Small intestine (tissue), 7 donors: ENCODE data around the gene MBOAT7. TPM values are rescaled to one million over a fixed set of nuclear protein-coding genes. Genes with fewer than 3 reads are reported as not detected.
"Not testable (repeated sequence)": the region's sequence is repeated elsewhere in the genome, so short reads cannot be mapped to it uniquely, and the experiment has no call there.

Experiments
- DNase-seq, 2 donors: peaks; one replicate each; pipeline versions ENCODE4 v3.0.0 to v3.0.0-alpha.2; 2013
- FAIRE-seq: peaks from 2 replicates; lab custom pipeline; 2012; peaks lifted over from hg19 to GRCh38; lab: Jason Lieb, UNC
- H3K27ac ChIP-seq, 3 donors: one replicate each; pipeline ENCODE4 v1.5.1; 2013; ENCODE audit warnings: low read length in 2 of 3, mild to moderate bottlenecking in 2 of 3, control low read depth in 1 of 3, inconsistent platforms in 1 of 3, low read depth in 1 of 3, moderate library complexity in 1 of 3
- H3K27me3 ChIP-seq, 3 donors: one replicate each; pipeline ENCODE4 v1.6.1; 2013; ENCODE audit warnings: low read length in 3 of 3, inconsistent platforms in 1 of 3; ENCODE audit not compliant: control insufficient read depth in 3 of 3, insufficient read depth in 3 of 3
- H3K36me3 ChIP-seq, 3 donors: one replicate each; pipeline ENCODE4 v1.6.1; 2013; ENCODE audit warnings: low read length in 3 of 3, inconsistent platforms in 1 of 3, low read depth in 1 of 3, mild to moderate bottlenecking in 1 of 3, moderate library complexity in 1 of 3; ENCODE audit not compliant: control insufficient read depth in 3 of 3, insufficient read depth in 2 of 3
- H3K4me1 ChIP-seq, 3 donors: one replicate each; pipeline ENCODE4 v1.6.1; 2013; ENCODE audit warnings: low read length in 2 of 3, inconsistent platforms in 1 of 3, low read depth in 1 of 3, mild to moderate bottlenecking in 1 of 3, moderate library complexity in 1 of 3; ENCODE audit not compliant: control insufficient read depth in 3 of 3, insufficient read depth in 2 of 3
- H3K4me3 ChIP-seq, 3 donors: one replicate each; pipeline ENCODE4 v1.5.1; 2013; ENCODE audit warnings: low read length in 3 of 3, control low read depth in 1 of 3, inconsistent platforms in 1 of 3, low read depth in 1 of 3, mild to moderate bottlenecking in 1 of 3, moderate library complexity in 1 of 3
- H3K9me3 ChIP-seq, 2 donors: one replicate each; pipeline ENCODE4 v1.6.1; 2013; ENCODE audit warnings: low read depth in 1 of 2, low read length in 1 of 2; ENCODE audit not compliant: control insufficient read depth in 2 of 2, insufficient read depth in 1 of 2
- WGBS, 3 donors: extraction: QIAGEN DNeasy Blood & Tissue Kit; methylation state at CpG; one replicate each; pipeline ENCODE4 v1.1.7; 2013; 5-methylcytosine and 5-hydroxymethylcytosine counted together
- polyA plus RNA-seq, 4 donors: library from polyadenylated mRNA; stranded (reverse) in 3 of 4; unstranded in 1 of 4; fragments of 200-250 nt in 3 of 4; fragments of 120-200 nt in 1 of 4; gene quantifications; one replicate each; pipeline versions ENCODE4 v1.2.1 to v1.2.3, GENCODE V29; 2013
- donor health status: healthy with polysubstance abuse.
- donor health status: control.
- donor health status: control.
- donor health status: Bipolar disorder and iron deficiency.
- donor health status: healthy.

Gene MBOAT7
- polyA plus RNA-seq, 4 donors = 47.8 to 118 (median 54.7) TPM

DNA sequence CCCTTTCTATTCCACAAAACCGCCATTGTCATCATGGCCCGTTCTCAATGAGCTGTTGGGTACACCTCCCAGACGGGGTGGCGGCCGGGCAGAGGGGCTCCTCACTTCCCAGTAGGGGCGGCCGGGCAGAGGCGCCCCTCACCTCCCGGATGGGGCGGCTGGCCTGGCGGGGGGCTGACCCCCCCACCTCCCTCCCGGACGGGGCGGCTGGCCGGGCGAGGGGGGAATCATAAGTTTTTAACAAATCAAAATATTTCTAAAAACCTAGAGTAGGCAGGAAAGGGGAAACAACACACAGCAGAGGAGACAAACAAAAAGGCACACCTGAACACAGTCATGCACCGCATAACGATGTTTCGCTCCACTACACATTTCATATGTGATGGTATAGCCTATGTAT is 25.4 kb upstream of the MBOAT7 start:
- H3K36me3 ChIP-seq, H3K4me3 ChIP-seq, DNase-seq, H3K27ac ChIP-seq, H3K27me3 ChIP-seq, H3K9me3 ChIP-seq, FAIRE-seq: not testable (repeated sequence)
- WGBS, 3 donors = 95 to 99% (median 96%) methylated on average over 11 to 16 of the region's 19 CpGs
- H3K4me1 ChIP-seq = peaks cover 3 to 16% (median 6%) of the 10 kb centered on the region in 3 donors

DNA sequence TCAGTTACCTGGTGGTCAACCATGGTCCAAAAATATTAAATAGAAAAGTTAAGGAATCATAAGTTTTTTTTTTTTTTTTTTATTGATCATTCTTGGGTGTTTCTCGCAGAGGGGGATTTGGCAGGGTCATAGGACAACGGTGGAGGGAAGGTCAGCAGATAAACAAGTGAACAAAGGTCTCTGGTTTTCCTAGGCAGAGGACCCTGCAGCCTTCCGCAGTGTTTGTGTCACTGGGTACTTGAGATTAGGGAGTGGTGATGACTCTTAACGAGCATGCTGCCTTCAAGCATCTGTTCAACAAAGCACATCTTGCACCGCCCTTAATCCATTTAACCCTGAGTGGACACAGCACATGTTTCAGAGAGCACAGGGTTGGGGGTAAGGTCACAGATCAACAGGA is 24.8 kb upstream of the MBOAT7 start:
- not testable (repeated sequence) for FAIRE-seq, H3K9me3 ChIP-seq, H3K27me3 ChIP-seq, H3K27ac ChIP-seq, DNase-seq, H3K4me3 ChIP-seq, H3K36me3 ChIP-seq
- H3K4me1 ChIP-seq = peaks cover 5 to 21% (median 9%) of the 10 kb centered on the region in 3 donors
- 48 to 60% (median 50%) methylated on average over 3 to 5 of the region's 5 CpGs for WGBS, 3 donors

DNA sequence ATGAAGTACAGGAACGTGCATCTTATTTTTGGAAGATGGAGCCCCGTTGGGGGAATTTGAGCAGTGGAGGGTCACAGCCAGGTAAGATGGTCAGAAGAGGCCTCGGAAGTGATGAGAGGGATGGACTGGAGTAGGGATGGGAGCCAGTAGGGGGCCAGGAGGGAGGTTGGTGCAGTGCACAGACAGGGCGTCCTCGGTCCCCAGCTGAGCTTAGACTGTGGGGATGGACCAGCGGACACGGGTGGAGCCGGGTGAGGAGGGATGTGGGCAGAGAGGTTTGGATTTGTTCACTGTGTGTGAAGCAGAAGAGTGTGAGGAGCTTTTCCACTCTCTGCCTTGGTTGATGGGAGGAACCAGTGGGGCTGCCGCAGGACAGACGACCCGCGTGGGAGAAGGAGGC is 21.9 kb upstream of the MBOAT7 start:
- Histone ChIP-seq H3K4me3 (no peak overlapping the region), H3K27me3 (no peaks in the 10 kb centered on the region), H3K4me1 (peaks cover 10 to 44% (median 11%) of the 10 kb centered on the region in 3 donors), H3K36me3 (peaks cover 7 to 31% (median 8%) of the 10 kb centered on the region in 3 donors), H3K27ac (peak overlapping the region; percentile 2 to 99 (median 82)), H3K9me3 (no peaks in the 10 kb centered on the region)
- 74 to 79% (median 77%) methylated on average over 12 of the region's 12 CpGs for WGBS, 3 donors
- FAIRE-seq = no peak
- DNase-seq = no peak

DNA sequence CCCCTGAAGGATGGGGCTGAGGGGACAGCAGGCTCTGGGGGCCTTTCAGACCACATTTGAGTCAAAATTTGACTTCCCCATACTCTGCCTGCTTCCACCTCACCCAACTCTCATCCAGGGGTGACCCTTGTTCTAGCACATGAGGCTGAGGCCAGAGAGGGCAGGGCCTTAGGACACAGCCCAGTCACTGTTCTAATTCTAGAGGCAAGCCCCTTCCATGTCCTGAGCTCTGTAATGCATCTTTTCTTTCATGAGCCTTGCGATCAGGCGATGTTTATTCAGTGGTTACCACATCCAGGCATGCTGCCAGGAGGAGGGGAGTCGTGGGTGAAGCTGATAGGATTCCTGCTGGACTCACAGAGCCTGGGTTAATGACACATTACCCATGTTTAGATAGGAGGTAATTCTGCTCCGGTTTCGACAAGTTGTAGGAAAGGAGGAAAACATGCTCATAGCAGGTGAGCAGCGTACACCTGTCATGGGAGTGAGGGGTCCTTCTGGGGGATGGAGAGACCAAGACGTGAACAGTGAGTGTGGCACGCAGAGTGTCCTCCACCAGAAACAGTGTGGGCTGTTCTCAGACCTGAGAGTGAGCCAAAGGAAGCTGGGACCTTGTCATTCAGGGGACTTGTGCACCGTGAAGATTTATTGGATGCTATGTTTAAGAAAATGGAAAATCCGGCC is 20.6 kb upstream of the MBOAT7 start:
- Histone ChIP-seq H3K9me3 (no peaks in the 10 kb centered on the region), H3K4me1 (peaks cover 10 to 44% (median 11%) of the 10 kb centered on the region in 3 donors), H3K27ac (peak overlapping the region; percentile 42 to 99 (median 92)), H3K27me3 (no peaks in the 10 kb centered on the region), H3K36me3 (peaks cover 9 to 42% (median 9%) of the 10 kb centered on the region in 3 donors), H3K4me3 (no peak overlapping the region)
- DNase-seq (peak; percentile 96 to 97), FAIRE-seq (no peak)
- 7 to 24% (median 9%) methylated on average over 10 of the region's 10 CpGs for WGBS, 3 donors

DNA sequence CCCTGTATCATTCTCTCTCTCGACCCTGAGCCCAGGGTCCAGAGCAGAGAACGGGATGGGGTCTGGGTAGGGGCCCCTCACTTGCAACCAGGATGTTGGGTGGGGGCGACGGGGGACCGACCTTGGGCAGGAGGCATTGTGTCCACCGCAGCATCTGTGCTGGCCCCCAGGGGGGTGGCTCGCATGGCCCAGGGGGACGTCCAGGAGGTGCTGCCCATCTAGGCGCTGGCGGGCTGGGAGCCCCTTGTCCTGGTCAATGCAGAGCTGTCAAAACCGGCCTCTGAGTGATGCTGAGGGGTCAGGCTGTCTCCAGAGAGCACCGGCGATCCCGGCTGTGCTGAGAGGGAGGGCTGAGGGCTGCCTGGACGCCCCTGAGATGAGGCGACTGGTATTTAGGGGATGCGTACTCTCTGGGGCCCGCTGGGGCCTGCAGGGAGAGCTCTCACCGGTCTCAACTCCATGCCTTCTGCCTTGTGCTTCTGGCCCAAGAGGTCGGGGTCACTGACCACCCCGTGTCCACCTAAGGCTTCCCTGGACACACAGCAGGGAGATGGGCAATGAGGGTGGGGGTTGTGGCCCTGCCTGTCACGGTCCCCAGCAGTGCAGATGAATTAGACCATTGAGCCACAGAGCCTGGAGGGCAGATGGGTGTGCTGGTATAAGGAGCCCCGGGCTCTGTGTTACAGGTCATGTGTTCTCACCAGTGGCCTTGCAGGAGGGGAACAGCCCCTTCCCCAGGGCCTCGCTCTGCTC is 19.9 kb upstream of the MBOAT7 start:
- H3K4me3 ChIP-seq = no peak overlapping the region
- H3K36me3 ChIP-seq = peaks cover 9 to 46% (median 12%) of the 10 kb centered on the region in 3 donors
- H3K27me3 ChIP-seq = no peaks in the 10 kb centered on the region
- peak; percentile 17 to 24 for DNase-seq
- peak overlapping the region; percentile 38 to 99 (median 92) for H3K27ac ChIP-seq
- WGBS, 3 donors = 42 to 54% (median 48%) methylated on average over 22 to 24 of the region's 24 CpGs
- no peak for FAIRE-seq
- no peaks in the 10 kb centered on the region for H3K9me3 ChIP-seq
- peaks cover 10 to 50% (median 12%) of the 10 kb centered on the region in 3 donors for H3K4me1 ChIP-seq

DNA sequence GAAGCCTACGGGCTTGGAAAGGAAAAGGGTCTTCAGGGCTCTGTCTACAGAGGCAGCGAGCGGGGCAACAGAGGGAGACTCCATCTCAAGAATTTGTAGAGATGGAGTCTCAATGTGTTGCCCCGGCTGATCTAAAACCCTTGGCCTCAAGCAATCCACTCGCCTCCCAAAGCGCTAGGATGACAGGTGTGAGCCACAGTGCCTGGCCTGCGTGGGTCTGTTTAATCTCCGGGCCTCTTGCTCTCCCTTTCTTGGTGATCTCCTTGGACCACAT is 19.3 kb upstream of the MBOAT7 start:
- 55 to 64% (median 61%) methylated on average over 8 of the region's 8 CpGs for WGBS, 3 donors
- no peak for FAIRE-seq
- Histone ChIP-seq H3K27me3 (no peaks in the 10 kb centered on the region), H3K4me1 (peaks cover 10 to 54% (median 14%) of the 10 kb centered on the region in 3 donors), H3K4me3 (no peak overlapping the region), H3K27ac (peak overlapping the region; percentile 38 to 99 (median 92)), H3K9me3 (no peaks in the 10 kb centered on the region), H3K36me3 (peaks cover 11 to 51% (median 12%) of the 10 kb centered on the region in 3 donors)
- DNase-seq = peak in 1 of 2 donors; percentile 25

DNA sequence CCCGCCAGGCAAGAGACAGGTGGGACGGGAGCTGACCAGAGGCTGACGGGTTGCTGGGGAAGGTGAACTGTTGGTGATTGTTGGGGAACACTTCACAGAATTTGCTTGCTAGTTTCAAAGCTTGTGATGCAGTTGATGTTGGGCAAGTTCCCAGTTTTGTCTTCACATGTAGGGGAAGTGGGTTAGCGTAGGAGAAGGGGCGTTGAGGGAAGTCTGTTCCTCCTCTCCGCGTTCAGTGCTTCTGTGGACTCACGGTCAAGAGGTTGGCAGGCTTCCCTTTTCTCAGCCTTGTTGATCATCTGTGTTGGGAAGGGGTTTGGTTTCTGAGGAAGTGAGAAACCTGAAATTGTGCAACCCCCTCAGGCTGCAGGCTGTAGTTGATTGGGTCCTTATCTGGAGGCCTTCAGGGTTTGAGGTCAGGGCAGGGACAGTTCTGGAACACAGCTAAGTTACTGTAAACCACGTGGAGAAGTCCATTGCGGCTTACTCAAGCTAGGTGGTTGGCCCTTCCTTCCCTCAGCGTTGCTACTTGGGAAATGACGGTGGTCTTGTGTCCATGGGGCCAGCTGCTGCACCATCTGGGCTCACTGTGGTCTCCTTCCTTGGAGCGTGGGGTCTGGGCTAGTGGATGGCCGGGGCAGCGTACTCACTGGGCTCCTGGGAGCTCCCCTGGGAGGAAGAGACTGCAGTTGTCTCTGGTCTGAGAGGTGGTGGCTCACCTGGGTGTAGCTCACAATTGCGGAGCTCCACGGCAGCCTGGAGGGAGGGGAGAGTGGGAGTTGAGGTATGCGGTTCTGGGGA is 18.8 kb upstream of the MBOAT7 start:
- Histone ChIP-seq H3K4me1 (peaks cover 10 to 58% (median 14%) of the 10 kb centered on the region in 3 donors), H3K36me3 (peaks cover 12 to 56% (median 12%) of the 10 kb centered on the region in 3 donors), H3K9me3 (no peaks in the 10 kb centered on the region), H3K27me3 (no peaks in the 10 kb centered on the region), H3K4me3 (no peak overlapping the region), H3K27ac (peak overlapping the region; percentile 42 to 99 (median 92))
- DNase-seq (peak; percentile 32 to 76), FAIRE-seq (no peak)
- 53 to 66% (median 65%) methylated on average over 18 of the region's 18 CpGs for WGBS, 3 donors

DNA sequence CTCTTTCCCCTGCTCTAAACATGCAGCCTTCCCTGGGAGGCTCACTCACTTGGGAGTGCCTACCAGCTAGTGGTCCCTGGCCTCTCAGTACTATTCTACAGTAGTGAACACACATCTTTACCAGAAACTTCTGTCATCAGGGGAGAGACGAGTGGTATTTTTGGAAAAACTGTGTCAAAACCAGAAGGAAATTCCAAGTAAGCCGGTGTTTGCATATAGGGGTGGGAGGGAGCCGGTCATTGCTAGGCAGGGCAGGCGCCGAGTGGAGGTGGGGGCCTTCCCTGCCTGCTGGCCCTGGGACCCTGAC is 18.2 kb upstream of the MBOAT7 start:
- WGBS, 3 donors = 61 to 88% (median 62%) methylated on average over 5 of the region's 5 CpGs

More for the DNA sequence above, 18.2 kb upstream of the MBOAT7 start:
- peaks cover 10 to 64% (median 17%) of the 10 kb centered on the region in 3 donors for H3K4me1 ChIP-seq
- FAIRE-seq = no peak
- H3K27ac ChIP-seq = peak overlapping the region; percentile 42 to 75 (median 52)
- no peak overlapping the region for H3K4me3 ChIP-seq
- peaks cover 16 to 62% (median 17%) of the 10 kb centered on the region in 3 donors for H3K36me3 ChIP-seq
- DNase-seq = no peak
- no peaks in the 10 kb centered on the region for H3K27me3 ChIP-seq
- H3K9me3 ChIP-seq = no peaks in the 10 kb centered on the region
